HepG2 (cell line): Measurements from ENCODE around the gene FAH. TPM values are rescaled to one million over a fixed set of nuclear protein-coding genes. Genes with fewer than 3 reads are reported as not detected.

Experiments
- ATAC-seq: fragments of 200-7000 bp; cut with Tn5 transposase; 3 replicates; pipeline ENCODE4 v1.9.1; 2020; ENCODE audit warnings: mild to moderate bottlenecking, moderate library complexity
- BruUV-seq: library from RNA; stranded (reverse); fragments of 400-500 nt; replicated peaks from 2 replicates; lab custom pipeline; 2021; lab: Mats Ljungman, UMichigan
- CTCF ChIA-PET: fragments of 300-600 bp; formaldehyde crosslinking; extraction: SDS; loops from one replicate; lab custom pipeline; 2021; ENCODE audit warnings: low total read pairs, inconsistent platforms, low intra/inter-chr PET ratio; lab: Yijun Ruan, JAX
- POLR2A ChIA-PET: fragments of 350-600 bp; sonication (Branson Sonifier 250); formaldehyde crosslinking; loops from one replicate; lab custom pipeline; 2020; ENCODE audit warnings: antibody characterized with exemption, inconsistent platforms; lab: Yijun Ruan, JAX
- DNase-seq: peaks from one replicate; pipeline ENCODE4 v3.0.0-alpha.2; 2015; ENCODE audit warnings: low spot score
- FAIRE-seq: peaks from 3 replicates; lab custom pipeline; 2011; peaks lifted over from hg19 to GRCh38; lab: Jason Lieb, UNC
- H2AFZ ChIP-seq: one replicate; pipeline ENCODE4 v1.6.1; 2011; ENCODE audit warnings: low read length, inconsistent platforms
- H3K27ac ChIP-seq: fragments of 300-600 bp; 3 replicates; pipeline ENCODE4 v1.8.0; 2011; ENCODE audit warnings: mixed run types, mild to moderate bottlenecking, mixed read lengths, low read length, inconsistent platforms; ENCODE audit not compliant: insufficient read depth; ENCODE audit errors: extremely low read length
- H3K27me3 ChIP-seq, 2 experiments: fragments of 200-600 bp in 1 of 2; 2 replicates in 1 of 2; 3 replicates in 1 of 2; pipeline versions ENCODE4 v1.6.0 to v1.8.0; 2011; ENCODE audit warnings: low read length in 2 of 2, mild to moderate bottlenecking in 2 of 2, moderate library complexity in 2 of 2, inconsistent platforms in 1 of 2; ENCODE audit not compliant: insufficient read depth in 2 of 2, control insufficient read depth in 1 of 2
- H3K36me3 ChIP-seq, 2 experiments: fragments of 200-600 bp in 1 of 2; replicated peaks in 1 of 2; 2 replicates in 1 of 2; 3 replicates in 1 of 2; pipeline versions ENCODE4 v1.5.1 to v1.8.0; 2011; ENCODE audit warnings: low read length in 2 of 2, inconsistent platforms in 1 of 2; ENCODE audit not compliant: insufficient read depth in 2 of 2, control insufficient read depth in 1 of 2
- H3K4me1 ChIP-seq: 2 replicates; pipeline ENCODE4 v1.5.1; 2012; ENCODE audit warnings: low read length, inconsistent platforms; ENCODE audit not compliant: insufficient read depth
- H3K4me2 ChIP-seq: 2 replicates; pipeline ENCODE4 v1.6.0; 2011; ENCODE audit warnings: low read depth, low read length, inconsistent platforms
- H3K4me3 ChIP-seq, 3 experiments: fragments of 200-600 bp in 1 of 3; sonication (generic), shearing (Covaris generic) in 1 of 3; replicated peaks in 1 of 3; 2 replicates each; pipeline ENCODE4 v1.5.1; 2011 to 2016; ENCODE audit warnings: low read length in 3 of 3, inconsistent platforms in 2 of 3, low read depth in 2 of 3, mild to moderate bottlenecking in 2 of 3, control low read depth in 1 of 3, mixed read lengths in 1 of 3; ENCODE audit not compliant: insufficient read depth in 1 of 3
- H3K79me2 ChIP-seq: one replicate; pipeline ENCODE4 v1.6.1; 2011; ENCODE audit warnings: low read length, inconsistent platforms; ENCODE audit not compliant: insufficient read depth
- H3K9ac ChIP-seq: 2 replicates; pipeline ENCODE4 v1.6.0; 2011; ENCODE audit warnings: mild to moderate bottlenecking, low read depth, low read length, inconsistent platforms; ENCODE audit not compliant: insufficient read depth
- H3K9me3 ChIP-seq: 2 replicates; pipeline ENCODE4 v1.5.1; 2012; ENCODE audit warnings: mild to moderate bottlenecking, low read length
- H4K20me1 ChIP-seq: 2 replicates; pipeline ENCODE4 v1.6.0; 2011; ENCODE audit warnings: inconsistent platforms, mild to moderate bottlenecking, low read length, moderate library complexity; ENCODE audit not compliant: insufficient read depth
- CC2D1A ChIP-seq: sonication (generic); formaldehyde crosslinking; IDR thresholded peaks from 2 replicates; pipeline ENCODE4 v1.8.1; 2023; ENCODE audit warnings: mild to moderate bottlenecking, missing genetic modification reagents
- GLI4 ChIP-seq: sonication (generic); formaldehyde crosslinking; IDR thresholded peaks from 2 replicates; pipeline ENCODE4 v1.5.1; 2020; ENCODE audit warnings: missing genetic modification reagents, mild to moderate bottlenecking, moderate library complexity, borderline replicate concordance
- RXRA ChIP-seq: sonication (generic); formaldehyde crosslinking; IDR thresholded peaks from 2 replicates; pipeline ENCODE4 v1.5.1; 2020; ENCODE audit warnings: missing genetic modification reagents
- TCF7L2 ChIP-seq: IDR thresholded peaks from 2 replicates; pipeline ENCODE4 v1.6.1; 2011; ENCODE audit warnings: mild to moderate bottlenecking, low read depth, low read length, moderate library complexity
- ZFP1 ChIP-seq: IDR thresholded peaks from 2 replicates; pipeline ENCODE4 v1.6.1; 2016
- ZNF235 ChIP-seq: sonication (generic); formaldehyde crosslinking; IDR thresholded peaks from 2 replicates; pipeline ENCODE4 v1.8.1; 2023; ENCODE audit warnings: mild to moderate bottlenecking, missing genetic modification reagents, borderline replicate concordance
- ZNF816 ChIP-seq: sonication (generic); formaldehyde crosslinking; IDR thresholded peaks from 2 replicates; pipeline ENCODE4 v1.8.0; 2022; ENCODE audit warnings: missing genetic modification reagents, mild to moderate bottlenecking, borderline replicate concordance
- WGBS: methylation state at CpG from one replicate; pipeline ENCODE4 v1.1.6; 2017; ENCODE audit warnings: low lambda C conversion rate; 5-methylcytosine and 5-hydroxymethylcytosine counted together
- in situ Hi-C: cut with HindIII; loops from 2 replicates; pipeline ENCODE4 v1.10.0; 2017; ENCODE audit warnings: low pct_unique_long_range_greater_than_20kb; ENCODE audit not compliant: extremely low pct_ligation_motif_present
- intact Hi-C: fragments of 100-400 bp; cut with micrococcal nuclease; formaldehyde crosslinking; loops from one replicate; pipeline ENCODE4 v1.10.0; 2022; ENCODE audit not compliant: unreplicated experiment
- polyA plus RNA-seq, 8 experiments: library from polyadenylated mRNA; depleted of rRNA in 3 of 8; stranded (reverse) in 7 of 8; unstranded in 1 of 8; fragments of >200 nt; fragmentation: Illumina TruSeq in 4 of 8; extraction: Trizol in 4 of 8; gene quantifications; 2 replicates each; pipeline versions ENCODE4 v1.2.1 to v1.2.3, GENCODE V29; 2011 to 2016; ENCODE audit warnings: low read depth in 4 of 8, missing spikeins in 1 of 8, mixed read lengths in 1 of 8; ENCODE audit not compliant: insufficient read depth in 1 of 8
- total RNA-seq, 5 experiments: library from RNA; depleted of rRNA; stranded (reverse); fragments of >200 nt; fragmentation: Illumina TruSeq; extraction: Trizol; gene quantifications; 2 replicates each; pipeline ENCODE4 v1.2.3, GENCODE V29; 2016; ENCODE audit warnings: low read depth in 1 of 5
- TF ChIP-seq, protein P1 (sequence below): sonication (generic); formaldehyde crosslinking; IDR thresholded peaks from 2 replicates; pipeline ENCODE4 v1.4.0; 2020; ENCODE audit warnings: missing genetic modification reagents
- TF ChIP-seq, protein P2 (sequence below): sonication (generic); formaldehyde crosslinking; IDR thresholded peaks from 2 replicates; pipeline ENCODE4 v1.5.0; 2020; ENCODE audit warnings: mild to moderate bottlenecking, missing genetic modification reagents
- TF ChIP-seq, protein P3 (sequence below): IDR thresholded peaks from 2 replicates; pipeline ENCODE4 v1.6.1; 2016; ENCODE audit warnings: mild to moderate bottlenecking
- TF ChIP-seq, protein P4 (sequence below): sonication (generic); formaldehyde crosslinking; IDR thresholded peaks from 2 replicates; pipeline ENCODE4 v1.5.0; 2020; ENCODE audit warnings: mild to moderate bottlenecking, missing genetic modification reagents

Gene FAH
- total and polyA plus RNA-seq, 2 of the 13 experiments (the other 11 are each of a cell fraction or from before 2014, with no cell fraction given), result 36.6 to 75.0 TPM

DNA sequence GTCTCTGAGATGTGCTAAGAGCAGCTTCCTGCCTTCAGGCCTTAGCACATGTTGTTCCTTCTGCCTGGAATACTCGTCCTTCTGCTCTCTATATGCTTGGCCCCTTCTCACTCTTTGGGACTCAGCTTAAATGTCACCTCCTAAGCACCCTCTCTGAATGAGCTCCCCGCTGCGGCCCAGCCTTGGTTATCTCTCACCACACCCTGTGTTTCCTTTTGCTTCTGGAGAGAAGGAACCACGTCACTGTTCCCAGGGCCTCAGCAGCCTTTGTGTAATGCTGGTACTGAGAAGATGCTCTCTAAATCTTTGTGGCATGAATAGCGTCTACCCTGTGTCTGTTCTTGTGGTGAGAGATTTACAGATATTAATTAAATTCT lies 2.2 kb downstream of the FAH start:
- CTCF ChIA-PET, result no interaction called here
- POLR2A ChIA-PET, result interaction anchor here (1.2 to 3.5 kb wide), 3 partner anchors 7 to 96 kb away, joined by 4 to 24 read pairs (median 4); partner anchors contain the start of gene ZFAND6
- Histone ChIP-seq H3K36me3 (peaks cover 5% of the 10 kb centered on the region in 2 experiments; a peak in 4 of 5 replicates), H3K27me3 (no peaks in the 10 kb centered on the region; a peak in 1 of 5 replicates)
- no TSS peak for BruUV-seq
- in situ Hi-C loops, result loop anchor here (25.0 kb wide), 1 partner anchor 268 kb away; the partner anchor contains the start of gene MTHFS
- 98% methylated on average over 5 of the region's 5 CpGs for WGBS
- DNase-seq, result no peak
- TF ChIP-seq GLI4 (no peak), ZNF235 (CRISPR knock-in tag) (no peak), ZNF816 (CRISPR knock-in tag) (no peak), CC2D1A (CRISPR knock-in tag) (no peak), TCF7L2 (no peak), RXRA (CRISPR knock-in tag) (no peak), ZFP1 (CRISPR knock-in tag) (no peak)
- TF ChIP-seq, protein P1, sequence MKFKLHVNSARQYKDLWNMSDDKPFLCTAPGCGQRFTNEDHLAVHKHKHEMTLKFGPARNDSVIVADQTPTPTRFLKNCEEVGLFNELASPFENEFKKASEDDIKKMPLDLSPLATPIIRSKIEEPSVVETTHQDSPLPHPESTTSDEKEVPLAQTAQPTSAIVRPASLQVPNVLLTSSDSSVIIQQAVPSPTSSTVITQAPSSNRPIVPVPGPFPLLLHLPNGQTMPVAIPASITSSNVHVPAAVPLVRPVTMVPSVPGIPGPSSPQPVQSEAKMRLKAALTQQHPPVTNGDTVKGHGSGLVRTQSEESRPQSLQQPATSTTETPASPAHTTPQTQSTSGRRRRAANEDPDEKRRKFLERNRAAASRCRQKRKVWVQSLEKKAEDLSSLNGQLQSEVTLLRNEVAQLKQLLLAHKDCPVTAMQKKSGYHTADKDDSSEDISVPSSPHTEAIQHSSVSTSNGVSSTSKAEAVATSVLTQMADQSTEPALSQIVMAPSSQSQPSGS (CRISPR knock-in tag), result no peak
- TF ChIP-seq, protein P2, sequence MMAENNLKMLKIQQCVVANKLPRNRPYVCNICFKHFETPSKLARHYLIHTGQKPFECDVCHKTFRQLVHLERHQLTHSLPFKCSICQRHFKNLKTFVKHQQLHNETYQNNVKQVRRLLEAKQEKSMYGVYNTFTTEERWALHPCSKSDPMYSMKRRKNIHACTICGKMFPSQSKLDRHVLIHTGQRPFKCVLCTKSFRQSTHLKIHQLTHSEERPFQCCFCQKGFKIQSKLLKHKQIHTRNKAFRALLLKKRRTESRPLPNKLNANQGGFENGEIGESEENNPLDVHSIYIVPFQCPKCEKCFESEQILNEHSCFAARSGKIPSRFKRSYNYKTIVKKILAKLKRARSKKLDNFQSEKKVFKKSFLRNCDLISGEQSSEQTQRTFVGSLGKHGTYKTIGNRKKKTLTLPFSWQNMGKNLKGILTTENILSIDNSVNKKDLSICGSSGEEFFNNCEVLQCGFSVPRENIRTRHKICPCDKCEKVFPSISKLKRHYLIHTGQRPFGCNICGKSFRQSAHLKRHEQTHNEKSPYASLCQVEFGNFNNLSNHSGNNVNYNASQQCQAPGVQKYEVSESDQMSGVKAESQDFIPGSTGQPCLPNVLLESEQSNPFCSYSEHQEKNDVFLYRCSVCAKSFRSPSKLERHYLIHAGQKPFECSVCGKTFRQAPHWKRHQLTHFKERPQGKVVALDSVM (CRISPR knock-in tag), result no peak
- TF ChIP-seq, protein P3, sequence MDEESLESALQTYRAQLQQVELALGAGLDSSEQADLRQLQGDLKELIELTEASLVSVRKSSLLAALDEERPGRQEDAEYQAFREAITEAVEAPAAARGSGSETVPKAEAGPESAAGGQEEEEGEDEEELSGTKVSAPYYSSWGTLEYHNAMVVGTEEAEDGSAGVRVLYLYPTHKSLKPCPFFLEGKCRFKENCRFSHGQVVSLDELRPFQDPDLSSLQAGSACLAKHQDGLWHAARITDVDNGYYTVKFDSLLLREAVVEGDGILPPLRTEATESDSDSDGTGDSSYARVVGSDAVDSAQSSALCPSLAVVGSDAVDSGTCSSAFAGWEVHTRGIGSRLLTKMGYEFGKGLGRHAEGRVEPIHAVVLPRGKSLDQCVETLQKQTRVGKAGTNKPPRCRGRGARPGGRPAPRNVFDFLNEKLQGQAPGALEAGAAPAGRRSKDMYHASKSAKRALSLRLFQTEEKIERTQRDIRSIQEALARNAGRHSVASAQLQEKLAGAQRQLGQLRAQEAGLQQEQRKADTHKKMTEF (CRISPR knock-in tag), result no peak
- TF ChIP-seq, protein P4, sequence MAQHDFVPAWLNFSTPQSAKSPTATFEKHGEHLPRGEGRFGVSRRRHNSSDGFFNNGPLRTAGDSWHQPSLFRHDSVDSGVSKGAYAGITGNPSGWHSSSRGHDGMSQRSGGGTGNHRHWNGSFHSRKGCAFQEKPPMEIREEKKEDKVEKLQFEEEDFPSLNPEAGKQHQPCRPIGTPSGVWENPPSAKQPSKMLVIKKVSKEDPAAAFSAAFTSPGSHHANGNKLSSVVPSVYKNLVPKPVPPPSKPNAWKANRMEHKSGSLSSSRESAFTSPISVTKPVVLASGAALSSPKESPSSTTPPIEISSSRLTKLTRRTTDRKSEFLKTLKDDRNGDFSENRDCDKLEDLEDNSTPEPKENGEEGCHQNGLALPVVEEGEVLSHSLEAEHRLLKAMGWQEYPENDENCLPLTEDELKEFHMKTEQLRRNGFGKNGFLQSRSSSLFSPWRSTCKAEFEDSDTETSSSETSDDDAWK (CRISPR knock-in tag), result no peak
- TF ChIP-seq, all 625 proteins: peak for 0
- Histone ChIP-seq H3K9me3 (no peaks in the 10 kb centered on the region), H3K9ac (peak overlapping the region; percentile 20), H3K27ac (peak overlapping the region; percentile 68), H3K4me2 (peak overlapping the region; percentile 85), H3K4me1 (peaks cover 65% of the 10 kb centered on the region), H3K79me2 (peaks cover 24% of the 10 kb centered on the region), H2AFZ (no peak overlapping the region), H4K20me1 (no peaks in the 10 kb centered on the region), H3K4me3 (peak overlapping the region in 1 of 3 experiments; percentile 88; a peak in 2 of 6 replicates)
- intact Hi-C loops, result loop anchor here (10.0 kb wide), 1 partner anchor 270 kb away; no protein-coding TSS in a partner anchor
- ATAC-seq (no peak), FAIRE-seq (no peak)
